Measurements from ENCODE around the gene CFAP73. TPM values are rescaled to one million over a fixed set of nuclear protein-coding genes. Genes with fewer than 3 reads are reported as not detected.

The CFAP73 gene
- total and polyA plus RNA-seq, 2 donors from 2014 or later: 0.52 to 2.4 TPM

- no peak for FAIRE-seq
- H3K4me1 ChIP-seq (ENCODE audit: control insufficient read depth in 2 of 3, insufficient read depth in 2 of 3, low read depth in 1 of 3, low read length in 3 of 3): peaks cover 0 to 7% (median 0%) of the 10 kb centered on the region in 3 donors
Observed at GRCh38 chr12:113152835-113153814, 3.6 kb downstream of the CFAP73 start.

GRCh38 chr12:113154351-113154973 lies 4.9 kb downstream of the CFAP73 start:
- DNase-seq (peak in 4 of 5 donors; percentile 49 to 77 (median 68)), FAIRE-seq (no peak)
- Histone ChIP-seq H3K9ac (ENCODE audit: low read length in 3 of 3) (no peak overlapping the region), H3K9me3 (ENCODE audit: control insufficient read depth in 2 of 3, insufficient read depth in 1 of 3, low read length in 3 of 3) (no peaks in the 10 kb centered on the region), H3K36me3 (ENCODE audit: control insufficient read depth in 2 of 3, insufficient read depth in 3 of 3, low read length in 3 of 3) (peaks cover 0 to 16% (median 7%) of the 10 kb centered on the region in 3 donors), H3K27ac (ENCODE audit: low read depth in 2 of 2, low read length in 2 of 2) (no peak overlapping the region), H3K4me3 (ENCODE audit: low read length in 3 of 3) (no peak overlapping the region), H3K27me3 (ENCODE audit: control insufficient read depth, insufficient read depth, low read length) (peaks cover 2% of the 10 kb centered on the region), H3K4me1 (ENCODE audit: control insufficient read depth in 2 of 3, insufficient read depth in 2 of 3, low read depth in 1 of 3, low read length in 3 of 3) (peaks cover 0 to 7% (median 0%) of the 10 kb centered on the region in 3 donors)
- no peak for TF ChIP-seq CTCF (IDR thresholded peaks at IDR 0.05; ENCODE audit: borderline replicate concordance, extremely low read depth, insufficient read depth)
- intact Hi-C loops (cut with DNase I): no loop called here

More at GRCh38 chr12:113152835-113153814, 3.6 kb downstream of the CFAP73 start:
- Histone ChIP-seq H3K36me3 (ENCODE audit: control insufficient read depth in 2 of 3, insufficient read depth in 3 of 3, low read length in 3 of 3) (peaks cover 0 to 5% (median 0%) of the 10 kb centered on the region in 3 donors), H3K27me3 (ENCODE audit: control insufficient read depth, insufficient read depth, low read length) (peaks cover 2% of the 10 kb centered on the region), H3K27ac (ENCODE audit: low read depth in 2 of 2, low read length in 2 of 2) (no peak overlapping the region), H3K4me3 (ENCODE audit: low read length in 3 of 3) (peak overlapping the region in 1 of 3 donors; percentile 44), H3K9me3 (ENCODE audit: control insufficient read depth in 2 of 3, insufficient read depth in 1 of 3, low read length in 3 of 3) (no peaks in the 10 kb centered on the region), H3K9ac (ENCODE audit: low read length in 3 of 3) (peak overlapping the region in 1 of 3 donors; percentile 26)
- TF ChIP-seq CTCF (IDR thresholded peaks at IDR 0.05; ENCODE audit: borderline replicate concordance, extremely low read depth, insufficient read depth): peak; percentile 66
- intact Hi-C loops (cut with DNase I): no loop called here
- DNase-seq: peak; percentile 78 to 90 (median 89)

GRCh38 chr12:113155060-113155459 lies 5.5 kb downstream of the CFAP73 start:
- intact Hi-C loops (cut with DNase I): no loop called here
- FAIRE-seq (no peak), DNase-seq (no peak)
- Histone ChIP-seq H3K27ac (ENCODE audit: low read depth in 2 of 2, low read length in 2 of 2) (no peak overlapping the region), H3K4me3 (ENCODE audit: low read length in 3 of 3) (no peak overlapping the region), H3K36me3 (ENCODE audit: control insufficient read depth in 2 of 3, insufficient read depth in 3 of 3, low read length in 3 of 3) (peaks cover 0 to 20% (median 9%) of the 10 kb centered on the region in 3 donors), H3K9me3 (ENCODE audit: control insufficient read depth in 2 of 3, insufficient read depth in 1 of 3, low read length in 3 of 3) (no peaks in the 10 kb centered on the region), H3K4me1 (ENCODE audit: control insufficient read depth in 2 of 3, insufficient read depth in 2 of 3, low read depth in 1 of 3, low read length in 3 of 3) (peaks cover 0 to 4% (median 0%) of the 10 kb centered on the region in 3 donors), H3K9ac (ENCODE audit: low read length in 3 of 3) (no peak overlapping the region), H3K27me3 (ENCODE audit: control insufficient read depth, insufficient read depth, low read length) (peaks cover 2% of the 10 kb centered on the region)
- TF ChIP-seq CTCF (IDR thresholded peaks at IDR 0.05; ENCODE audit: borderline replicate concordance, extremely low read depth, insufficient read depth): no peak
